UCSD-AML1 (cell line): ENCODE results near the gene CCNQ.

ENCODE experiments used
- DNase-seq: peaks from one replicate; lab custom pipeline; 2025; ENCODE audit not compliant: unreplicated experiment; lab: John Stamatoyannopoulos, UW

CCNQ gene

GRCh38 chrX:153599192-153600031 is 473 bp upstream of the CCNQ start:
- DNase-seq, result peak; percentile 92

- DNase-seq, result no peak
These were observed 1.8 kb downstream of the CCNQ start for GRCh38 chrX:153596981-153597750.

- no peak for DNase-seq
These were observed 2.8 kb downstream of the CCNQ start for GRCh38 chrX:153595859-153596857.

- no peak for DNase-seq
These were observed 3.6 kb downstream of the CCNQ start for GRCh38 chrX:153595387-153595786.

GRCh38 chrX:153593811-153594500 is 5.0 kb downstream of the CCNQ start:
- DNase-seq, result no peak

- DNase-seq, result no peak
These were observed 5.8 kb downstream of the CCNQ start for GRCh38 chrX:153592966-153593688.

- no peak for DNase-seq
These were observed 6.7 kb downstream of the CCNQ start for GRCh38 chrX:153592091-153592833.

GRCh38 chrX:153590961-153591956 is 7.7 kb downstream of the CCNQ start:
- DNase-seq, result no peak

- DNase-seq, result no peak
These were observed 10.0 kb downstream of the CCNQ start for GRCh38 chrX:153588782-153589446.

- no peak for DNase-seq
These were observed 10.7 kb downstream of the CCNQ start for GRCh38 chrX:153588021-153588781.

GRCh38 chrX:153587342-153587741 is 11.6 kb downstream of the CCNQ start:
- DNase-seq, result no peak

- no peak for DNase-seq
These were observed 13.1 kb downstream of the CCNQ start for GRCh38 chrX:153585827-153586226.

- DNase-seq, result no peak
These were observed 15.5 kb downstream of the CCNQ start for GRCh38 chrX:153583433-153583832.

GRCh38 chrX:153582896-153583295 is 16.0 kb downstream of the CCNQ start:
- peak; percentile 72 for DNase-seq

GRCh38 chrX:153580700-153581386 is 18.1 kb downstream of the CCNQ start:
- peak; percentile 49 for DNase-seq

GRCh38 chrX:153578889-153579288 is 20.1 kb downstream of the CCNQ start:
- no peak for DNase-seq
